HPDE6-E6E7 (cell line): ENCODE data around the gene FSCN2.

ENCODE experiments used
- DNase-seq: peaks from one replicate; pipeline ENCODE4 v3.0.0; 2011; ENCODE audit warnings: missing footprints; ENCODE audit errors: extremely low spot score

The FSCN2 gene

GRCh38 chr17:81539961-81540675 lies 11.9 kb downstream of the FSCN2 start:
- no peak for DNase-seq

GRCh38 chr17:81540676-81541027 lies 12.5 kb downstream of the FSCN2 start:
- DNase-seq, result no peak

- DNase-seq, result no peak
Measured at GRCh38 chr17:81541123-81541522, 12.9 kb downstream of the FSCN2 start.

GRCh38 chr17:81542431-81543338 lies 14.5 kb downstream of the FSCN2 start:
- DNase-seq, result no peak

GRCh38 chr17:81543339-81543675 lies 15.1 kb downstream of the FSCN2 start:
- no peak for DNase-seq

GRCh38 chr17:81543756-81544155 lies 15.6 kb downstream of the FSCN2 start:
- no peak for DNase-seq

- no peak for DNase-seq
Measured at GRCh38 chr17:81544281-81544974, 16.3 kb downstream of the FSCN2 start.

- DNase-seq, result no peak
Measured at GRCh38 chr17:81545160-81545949, 17.2 kb downstream of the FSCN2 start.

GRCh38 chr17:81546906-81547613 lies 18.9 kb downstream of the FSCN2 start:
- DNase-seq, result no peak

- DNase-seq, result no peak
Measured at GRCh38 chr17:81547614-81547982, 19.4 kb downstream of the FSCN2 start.

- DNase-seq, result no peak
Measured at GRCh38 chr17:81549031-81549557, 20.9 kb downstream of the FSCN2 start.

- DNase-seq, result no peak
Measured at GRCh38 chr17:81549826-81550225, 21.6 kb downstream of the FSCN2 start.

GRCh38 chr17:81550285-81550684 lies 22.1 kb downstream of the FSCN2 start:
- no peak for DNase-seq

- DNase-seq, result no peak
Measured at GRCh38 chr17:81550830-81551457, 22.8 kb downstream of the FSCN2 start.

- DNase-seq, result no peak
Measured at GRCh38 chr17:81551458-81552243, 23.5 kb downstream of the FSCN2 start.

- DNase-seq, result peak; percentile 78
Measured at GRCh38 chr17:81552244-81553017, 24.3 kb downstream of the FSCN2 start, which contains the start of gene FAAP100. Gene FAAP100 (minus strand): TSS chr17:81552353. CDS start chr17:81552330, 23 bp downstream.

GRCh38 chr17:81553018-81553615 lies 24.9 kb downstream of the FSCN2 start:
- DNase-seq, result peak; percentile 83

GRCh38 chr17:81553616-81554181 lies 25.5 kb downstream of the FSCN2 start:
- DNase-seq, result peak; percentile 80
